WTC11 (cell line): ENCODE measurements around the gene IFNAR1. TPM values are rescaled to one million over a fixed set of nuclear protein-coding genes. Genes with fewer than 3 reads are reported as not detected.
A peak's percentile ranks its signal among the peaks of the same experiment; 100 is the strongest.

Source experiments
- ATAC-seq: fragments of 200-7000 bp; cut with Tn5 transposase; 2 replicates; pipeline ENCODE4 v1.10.0; 2021; ENCODE audit warnings: mild to moderate bottlenecking, moderate library complexity
- CTCF ChIA-PET: fragments of 300-600 bp; sonication (Branson Sonifier 250); formaldehyde crosslinking; loops from one replicate; lab custom pipeline; 2021; ENCODE audit warnings: antibody characterized with exemption; lab: Charles Lee
- POLR2A ChIA-PET: fragments of 350-600 bp; sonication (Branson Sonifier 250); formaldehyde crosslinking; loops from one replicate; lab custom pipeline; 2021; ENCODE audit warnings: antibody characterized with exemption; lab: Charles Lee
- DNase-seq: peaks from one replicate; pipeline ENCODE4 v3.0.0; 2021; ENCODE audit warnings: low spot score
- H3K27ac Mint-ChIP-seq: 2 replicates; pipeline ENCODE4 v1.8.0; 2021; ENCODE audit warnings: mixed read lengths
- H3K27me3 Mint-ChIP-seq: 2 replicates; pipeline ENCODE4 v1.8.0; 2021; ENCODE audit warnings: low read depth, mild to moderate bottlenecking, moderate library complexity, mixed read lengths
- H3K36me3 Mint-ChIP-seq: 2 replicates; pipeline ENCODE4 v1.8.0; 2021; ENCODE audit warnings: mixed read lengths
- H3K4me1 Mint-ChIP-seq: 2 replicates; pipeline ENCODE4 v1.8.0; 2022; ENCODE audit warnings: mixed read lengths
- H3K4me3 Mint-ChIP-seq: 2 replicates; pipeline ENCODE4 v1.8.0; 2021; ENCODE audit warnings: mild to moderate bottlenecking, moderate library complexity, mixed read lengths
- H3K9me3 Mint-ChIP-seq: 2 replicates; pipeline ENCODE4 v1.8.0; 2021; ENCODE audit warnings: mixed read lengths
- E2F4 ChIP-seq: sonication (generic); formaldehyde crosslinking; IDR thresholded peaks from 2 replicates; pipeline ENCODE4 v1.8.1; 2022; ENCODE audit warnings: low read depth, mild to moderate bottlenecking, moderate library complexity, missing genetic modification reagents, borderline replicate concordance
- ELF4 ChIP-seq: sonication (generic); formaldehyde crosslinking; IDR thresholded peaks from 2 replicates; pipeline ENCODE4 v1.8.1; 2022; ENCODE audit warnings: low read depth, mild to moderate bottlenecking, moderate library complexity, missing genetic modification reagents
- ETV6 ChIP-seq: sonication (generic); formaldehyde crosslinking; IDR thresholded peaks from 2 replicates; pipeline ENCODE4 v1.8.1; 2022; ENCODE audit warnings: mild to moderate bottlenecking, missing genetic modification reagents
- FOXJ3 ChIP-seq: sonication (generic); formaldehyde crosslinking; IDR thresholded peaks from 2 replicates; pipeline ENCODE4 v1.9.0; 2021; ENCODE audit warnings: missing genetic modification reagents, mild to moderate bottlenecking, borderline replicate concordance
- GABPB1 ChIP-seq: sonication (generic); formaldehyde crosslinking; IDR thresholded peaks from 2 replicates; pipeline ENCODE4 v1.8.1; 2023; ENCODE audit warnings: mild to moderate bottlenecking, missing genetic modification reagents
- GRHL2 ChIP-seq: fragments of 250-450 bp; sonication (Bioruptor Pico); IDR thresholded peaks from 2 replicates; pipeline ENCODE4 v1.8.0; 2022; ENCODE audit warnings: mild to moderate bottlenecking, moderate library complexity; ENCODE audit not compliant: insufficient replicate concordance, severe bottlenecking
- GTF2I ChIP-seq: fragments of 250-450 bp; sonication (Bioruptor Pico); conservative IDR thresholded peaks from 2 replicates; pipeline ENCODE4 v1.4.0; 2021; ENCODE audit warnings: mild to moderate bottlenecking
- IRF1 ChIP-seq: sonication (generic); formaldehyde crosslinking; IDR thresholded peaks from 2 replicates; pipeline ENCODE4 v1.8.0; 2023; ENCODE audit warnings: missing genetic modification reagents
- JAZF1 ChIP-seq: fragments of 250-450 bp; sonication (Bioruptor Pico); IDR thresholded peaks from 2 replicates; pipeline ENCODE4 v1.9.0; 2021; ENCODE audit warnings: moderate library complexity, mild to moderate bottlenecking, inconsistent platforms
- MLX ChIP-seq: sonication (generic); formaldehyde crosslinking; IDR thresholded peaks from 2 replicates; pipeline ENCODE4 v1.8.1; 2023; ENCODE audit warnings: mild to moderate bottlenecking, missing genetic modification reagents, moderate library complexity
- MXD4 ChIP-seq: fragments of 250-450 bp; sonication (Bioruptor Pico); IDR thresholded peaks from 2 replicates; pipeline ENCODE4 v1.8.0; 2021; ENCODE audit warnings: mild to moderate bottlenecking, moderate library complexity, borderline replicate concordance
- NFATC4 ChIP-seq: fragments of 250-450 bp; sonication (Bioruptor Pico); IDR thresholded peaks from 2 replicates; pipeline ENCODE4 v1.9.0; 2021; ENCODE audit warnings: mild to moderate bottlenecking
- PRDM15 ChIP-seq: sonication (generic); formaldehyde crosslinking; IDR thresholded peaks from 2 replicates; pipeline ENCODE4 v1.8.0; 2022; ENCODE audit warnings: missing genetic modification reagents
- SOX15 ChIP-seq: fragments of 250-450 bp; sonication (Bioruptor Pico); IDR thresholded peaks from 2 replicates; pipeline ENCODE4 v1.9.0; 2021; ENCODE audit warnings: mild to moderate bottlenecking
- TEAD4 ChIP-seq: sonication (generic); formaldehyde crosslinking; IDR thresholded peaks from 2 replicates; pipeline ENCODE4 v1.8.0; 2022; ENCODE audit warnings: mild to moderate bottlenecking, missing genetic modification reagents
- USF1 ChIP-seq: sonication (generic); formaldehyde crosslinking; IDR thresholded peaks from 2 replicates; pipeline ENCODE4 v1.8.0; 2022; ENCODE audit warnings: mild to moderate bottlenecking, missing genetic modification reagents
- ZNF138 ChIP-seq: sonication (generic); formaldehyde crosslinking; conservative IDR thresholded peaks from 2 replicates; pipeline ENCODE4 v1.8.1; 2022; ENCODE audit warnings: mild to moderate bottlenecking, moderate library complexity, missing genetic modification reagents
- ZNF263 ChIP-seq: sonication (generic); formaldehyde crosslinking; IDR thresholded peaks from 2 replicates; pipeline ENCODE4 v1.8.1; 2022; ENCODE audit warnings: low read depth, mild to moderate bottlenecking, moderate library complexity, missing genetic modification reagents
- ZNF317 ChIP-seq: sonication (generic); formaldehyde crosslinking; IDR thresholded peaks from 2 replicates; pipeline ENCODE4 v1.8.1; 2023; ENCODE audit warnings: low read depth, mild to moderate bottlenecking, moderate library complexity, missing genetic modification reagents, borderline replicate concordance
- total RNA-seq: library from RNA; stranded (reverse); gene quantifications from 3 replicates; pipeline ENCODE4 v1.2.3, GENCODE V29; 2021

The IFNAR1 gene
- total RNA-seq, 1 experiment from 2014 or later, result 12.2 TPM

- TF ChIP-seq FOXJ3 (CRISPR knock-in tag) (no peak), E2F4 (CRISPR knock-in tag) (no peak)
- TF ChIP-seq, all 79 proteins: peak for 0
- H3K36me3 Mint-ChIP-seq, result no peaks in the 10 kb centered on the region
- ChIA-PET CTCF (no interaction called here), POLR2A (no interaction called here)
- peaks cover 7% of the 10 kb centered on the region for H3K4me1 Mint-ChIP-seq
- DNase-seq (no peak), ATAC-seq (no peak)
- H3K27ac Mint-ChIP-seq, result no peak overlapping the region; the same call in 1 of the 2 replicates
- H3K4me3 Mint-ChIP-seq, result no peak overlapping the region
- no peaks in the 10 kb centered on the region for H3K27me3 Mint-ChIP-seq
- H3K9me3 Mint-ChIP-seq, result no peaks in the 10 kb centered on the region
Observed at GRCh38 chr21:33392284-33392985, 67.7 kb downstream of the IFNAR1 start.

GRCh38 chr21:33393348-33393747 is 68.6 kb downstream of the IFNAR1 start:
- no peaks in the 10 kb centered on the region for H3K9me3 Mint-ChIP-seq
- no peak overlapping the region for H3K4me3 Mint-ChIP-seq
- DNase-seq (no peak), ATAC-seq (no peak)
- POLR2A ChIA-PET, result interaction anchor here (0.6 kb wide), 1 partner anchor 506 kb away, joined by 6 read pairs; no protein-coding TSS in a partner anchor
- no peaks in the 10 kb centered on the region for H3K27me3 Mint-ChIP-seq
- no peak for TF ChIP-seq MLX (CRISPR knock-in tag)
- TF ChIP-seq ZNF263, result no peak
- no peaks in the 10 kb centered on the region for H3K36me3 Mint-ChIP-seq
- no peak overlapping the region for H3K27ac Mint-ChIP-seq
- peaks cover 7% of the 10 kb centered on the region for H3K4me1 Mint-ChIP-seq
- CTCF ChIA-PET, result interaction anchor here (0.6 to 1.5 kb wide), 2 partner anchors 9 to 53 kb away, joined by 3 to 4 read pairs; no protein-coding TSS in a partner anchor

- TF ChIP-seq TEAD4 (CRISPR knock-in tag), result no peak
- TF ChIP-seq ZNF138 (CRISPR knock-in tag), result no peak
- TF ChIP-seq JAZF1 (CRISPR knock-in tag), result no peak
- peak; percentile 13; the same call in 1 of the 2 replicates for TF ChIP-seq GABPB1 (CRISPR knock-in tag)
- TF ChIP-seq ELF4 (CRISPR knock-in tag), result no peak
- TF ChIP-seq GTF2I (CRISPR knock-in tag), result no peak
- Mint-ChIP-seq H3K4me1 (peaks cover 7% of the 10 kb centered on the region), H3K36me3 (no peaks in the 10 kb centered on the region), H3K9me3 (no peaks in the 10 kb centered on the region), H3K27ac (no peak overlapping the region), H3K4me3 (no peak overlapping the region), H3K27me3 (no peaks in the 10 kb centered on the region)
- no peak for DNase-seq
- CTCF ChIA-PET, result interaction anchor here (0.7 to 1.5 kb wide), 2 partner anchors 9 to 85 kb away, joined by 4 read pairs; partner anchors contain the start of gene TMEM50B
- POLR2A ChIA-PET, result no interaction called here
- ATAC-seq, result no peak
Observed at GRCh38 chr21:33394260-33394659, 69.5 kb downstream of the IFNAR1 start.

- CTCF ChIA-PET, result interaction anchor here (0.5 to 1.2 kb wide), 4 partner anchors 10 to 500 kb away, joined by 3 to 5 read pairs (median 4); no protein-coding TSS in a partner anchor
- Mint-ChIP-seq H3K27ac (no peak overlapping the region), H3K27me3 (no peaks in the 10 kb centered on the region), H3K9me3 (no peaks in the 10 kb centered on the region), H3K36me3 (no peaks in the 10 kb centered on the region), H3K4me1 (peaks cover 7% of the 10 kb centered on the region), H3K4me3 (no peak overlapping the region)
- POLR2A ChIA-PET, result no interaction called here
- DNase-seq, result no peak
- ATAC-seq, result no peak
- TF ChIP-seq GRHL2 (CRISPR knock-in tag) (no peak), ETV6 (no peak), SOX15 (CRISPR knock-in tag) (no peak), ZNF317 (CRISPR knock-in tag) (no peak), MXD4 (CRISPR knock-in tag) (no peak), NFATC4 (CRISPR knock-in tag) (no peak), PRDM15 (CRISPR knock-in tag) (no peak), IRF1 (CRISPR knock-in tag) (no peak), USF1 (CRISPR knock-in tag) (no peak)
Observed at GRCh38 chr21:33395891-33396331, 71.1 kb downstream of the IFNAR1 start.
